ENCODE measurements around the gene ATP1A4.

- TF ChIP-seq CTCF (conservative IDR thresholded peaks at IDR 0.05; ENCODE audit: low read depth, low read length) (no peak), EZH2 (IDR thresholded peaks at IDR 0.05; ENCODE audit: borderline replicate concordance, low read depth, low read length, poor library complexity, severe bottlenecking) (no peak)
Observed at GRCh38 chr1:160158031-160158430, 6.6 kb downstream of the ATP1A4 start.

Measured in A673 (cell line).